ENCODE data around the gene CISD2.
"Not testable (repeated sequence)": the region's sequence is repeated elsewhere in the genome, so short reads cannot be mapped to it uniquely, and the experiment has no call there.

Gene CISD2

DNA sequence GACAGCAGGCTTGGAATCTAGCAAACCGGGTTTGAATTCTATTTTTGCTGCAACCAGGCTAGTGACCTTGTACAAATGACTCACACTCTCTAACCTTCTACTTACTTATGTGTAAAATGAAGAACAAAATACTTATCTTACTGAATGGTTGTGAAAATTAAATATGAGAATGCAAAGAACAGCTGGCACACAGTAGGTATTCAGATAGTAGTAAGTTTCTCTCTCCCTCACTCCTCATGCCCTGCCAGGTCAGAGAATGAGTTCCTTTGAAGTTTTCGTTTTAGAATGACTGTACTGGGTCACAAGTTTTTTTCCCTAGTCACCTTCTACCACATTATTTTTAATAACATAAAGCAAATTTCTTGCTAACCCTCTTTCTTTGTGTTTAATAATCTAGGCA, 33.0 kb downstream of the CISD2 start:
- no peak for TF ChIP-seq Cebpa-rat (IDR thresholded peaks at IDR 0.05)

GRCh38 chr4:102918859-102919258, 50.1 kb downstream of the CISD2 start:
- H3K4me3 ChIP-seq = no peak overlapping the region
- H3K36me3 ChIP-seq = no peaks in the 10 kb centered on the region
- H3K27me3 ChIP-seq = no peaks in the 10 kb centered on the region
- TF ChIP-seq Cebpa-rat (IDR thresholded peaks at IDR 0.05) = no peak
- peaks cover 8% of the 10 kb centered on the region; the same call in 1 of the 2 replicates for H3K4me1 ChIP-seq
- no peak overlapping the region for H3K27ac ChIP-seq
- no peak overlapping the region for H3K4me2 ChIP-seq
- no peaks in the 10 kb centered on the region for H4K20me1 ChIP-seq
- peaks cover 19% of the 10 kb centered on the region for H3K9me3 ChIP-seq
- no peak overlapping the region for H3K9ac ChIP-seq

More for the DNA sequence above, 33.0 kb downstream of the CISD2 start:
- no peak overlapping the region for H3K9ac ChIP-seq
- H3K4me1 ChIP-seq = no peaks in the 10 kb centered on the region
- no peak overlapping the region for H3K27ac ChIP-seq
- no peaks in the 10 kb centered on the region for H3K36me3 ChIP-seq
- no peak overlapping the region for H3K4me3 ChIP-seq
- H3K4me2 ChIP-seq = no peak overlapping the region
- H4K20me1 ChIP-seq = no peaks in the 10 kb centered on the region
- H3K27me3 ChIP-seq = no peaks in the 10 kb centered on the region
- no peaks in the 10 kb centered on the region for H3K9me3 ChIP-seq

GRCh38 chr4:102919697-102920096, 50.9 kb downstream of the CISD2 start:
- not testable (repeated sequence) for H3K4me1 ChIP-seq, H3K4me2 ChIP-seq, H3K9ac ChIP-seq, H3K27me3 ChIP-seq, H3K27ac ChIP-seq, H3K4me3 ChIP-seq, H4K20me1 ChIP-seq, H3K36me3 ChIP-seq
- H3K9me3 ChIP-seq = peaks cover 20% of the 10 kb centered on the region

- no peak overlapping the region for H3K9ac ChIP-seq
- no peak overlapping the region for H3K4me3 ChIP-seq
- no peak overlapping the region for H3K27ac ChIP-seq
- H3K27me3 ChIP-seq = no peaks in the 10 kb centered on the region
- no peaks in the 10 kb centered on the region for H3K36me3 ChIP-seq
- H3K4me2 ChIP-seq = no peak overlapping the region
- H3K9me3 ChIP-seq = no peaks in the 10 kb centered on the region
- H4K20me1 ChIP-seq = no peaks in the 10 kb centered on the region
- no peak for TF ChIP-seq Cebpa-rat (IDR thresholded peaks at IDR 0.05)
- no peaks in the 10 kb centered on the region for H3K4me1 ChIP-seq
Observed at GRCh38 chr4:102935716-102936115, 66.9 kb downstream of the CISD2 start.

- not testable (repeated sequence) for H3K9ac ChIP-seq, H4K20me1 ChIP-seq, H3K4me2 ChIP-seq, H3K9me3 ChIP-seq, H3K4me1 ChIP-seq, H3K27ac ChIP-seq, H3K27me3 ChIP-seq, H3K36me3 ChIP-seq, H3K4me3 ChIP-seq
Observed at GRCh38 chr4:102938063-102938462, 69.3 kb downstream of the CISD2 start.
